ENCODE results near the gene FERD3L. TPM values are rescaled to one million over a fixed set of nuclear protein-coding genes. Genes with fewer than 3 reads are reported as not detected.
"Not testable (repeated sequence)": the region's sequence is repeated elsewhere in the genome, so short reads cannot be mapped to it uniquely, and the experiment has no call there.

FERD3L gene, protein sequence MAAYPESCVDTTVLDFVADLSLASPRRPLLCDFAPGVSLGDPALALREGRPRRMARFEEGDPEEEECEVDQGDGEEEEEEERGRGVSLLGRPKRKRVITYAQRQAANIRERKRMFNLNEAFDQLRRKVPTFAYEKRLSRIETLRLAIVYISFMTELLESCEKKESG
- polyA plus RNA-seq (ENCODE audit: insufficient read length in 4 of 4): not detected

DNA sequence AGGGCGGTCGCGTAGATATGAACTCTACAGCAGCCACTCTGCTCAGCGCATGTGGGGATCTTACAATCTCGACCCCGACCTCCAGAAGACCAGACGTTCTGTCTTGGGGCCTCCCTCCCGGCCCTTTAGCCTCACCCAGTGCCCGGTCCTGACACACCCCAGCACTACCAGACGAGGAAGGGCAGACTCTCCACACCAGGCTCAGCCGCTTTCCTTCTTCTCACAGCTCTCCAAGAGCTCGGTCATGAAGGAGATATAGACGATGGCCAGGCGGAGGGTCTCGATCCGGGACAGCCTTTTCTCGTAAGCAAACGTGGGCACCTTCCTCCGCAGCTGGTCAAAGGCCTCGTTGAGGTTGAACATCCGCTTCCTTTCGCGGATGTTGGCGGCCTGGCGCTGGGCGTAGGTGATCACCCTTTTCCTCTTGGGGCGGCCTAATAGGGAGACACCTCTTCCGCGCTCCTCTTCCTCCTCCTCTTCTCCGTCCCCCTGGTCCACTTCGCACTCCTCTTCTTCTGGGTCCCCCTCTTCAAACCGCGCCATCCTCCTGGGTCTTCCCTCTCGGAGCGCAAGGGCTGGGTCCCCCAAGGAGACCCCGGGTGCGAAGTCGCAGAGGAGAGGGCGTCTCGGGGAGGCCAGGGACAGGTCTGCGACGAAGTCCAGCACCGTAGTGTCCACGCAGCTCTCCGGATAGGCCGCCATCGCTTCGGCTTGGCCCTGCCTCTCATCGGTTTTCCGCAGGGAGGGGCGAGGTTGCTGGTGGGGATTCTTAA is at the start of gene FERD3L:
TSS of gene FERD3L (minus strand) at position 761 of the 773 bp plus-strand sequence. CDS start at position 702, 59 bp downstream.
- no peak for DNase-seq (ENCODE audit: low read depth in 4 of 4, low spot score in 3 of 4)

DNA sequence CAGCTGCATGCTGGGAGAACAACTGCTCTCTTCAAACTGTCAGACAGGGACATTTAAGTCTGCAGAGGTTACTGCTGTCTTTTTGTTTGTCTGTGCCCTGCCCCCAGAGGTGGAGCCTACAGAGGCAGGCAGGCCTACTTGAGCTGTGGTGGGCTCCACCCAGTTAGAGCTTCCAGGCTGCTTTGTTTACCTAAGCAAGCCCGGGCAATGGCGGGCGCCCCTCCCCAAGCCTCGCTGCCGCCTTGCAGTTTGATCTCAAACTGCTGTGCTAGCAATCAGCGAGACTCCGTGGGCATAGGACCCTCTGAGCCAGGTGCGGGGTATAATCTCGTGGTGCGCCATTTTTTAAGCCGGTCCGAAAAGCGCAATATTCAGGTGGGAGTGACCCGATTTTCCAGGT is 49.2 kb upstream of the FERD3L start:
- not testable (repeated sequence) for DNase-seq (ENCODE audit: low read depth in 4 of 4, low spot score in 3 of 4)

DNA sequence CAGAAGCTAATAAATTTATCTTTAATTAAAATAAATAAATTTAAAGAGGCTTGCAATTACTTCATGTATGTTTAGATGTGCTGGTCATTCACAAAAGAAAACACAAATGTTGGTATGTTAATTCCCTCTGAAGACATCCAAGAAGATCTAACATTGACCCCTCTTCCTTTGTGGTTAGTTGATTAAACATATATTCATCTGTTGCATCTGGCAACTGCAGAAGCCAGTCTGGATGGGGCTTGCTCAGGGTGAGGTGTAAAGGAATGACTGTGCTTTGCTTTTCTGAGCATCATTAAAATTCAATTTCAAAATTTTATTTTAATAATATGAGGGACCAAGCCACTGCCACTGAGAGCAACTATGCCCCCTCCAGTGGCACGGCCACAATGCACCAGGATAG is 36.4 kb upstream of the FERD3L start:
- no peak for DNase-seq (ENCODE audit: low read depth in 4 of 4, low spot score in 3 of 4)

DNA sequence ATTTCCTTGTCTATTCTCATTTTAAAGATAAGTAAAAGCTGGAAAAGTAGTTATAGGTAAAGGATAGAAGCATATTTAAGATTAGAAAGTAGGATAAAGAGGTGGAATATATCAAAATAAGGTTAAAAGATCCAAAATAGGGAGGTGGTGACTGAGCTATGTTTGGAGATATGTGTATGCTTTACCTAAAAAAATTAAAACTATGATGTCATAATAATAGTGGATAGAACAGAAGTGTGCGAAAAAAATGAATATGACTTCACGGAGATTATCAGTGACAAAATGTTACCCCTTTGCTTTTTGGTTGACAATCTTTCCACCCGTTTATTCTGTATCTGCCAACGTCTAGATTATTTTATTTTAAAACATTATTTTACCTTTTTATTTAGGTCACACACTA is 33.4 kb upstream of the FERD3L start:
- no peak for DNase-seq (ENCODE audit: low read depth in 4 of 4, low spot score in 3 of 4)

DNA sequence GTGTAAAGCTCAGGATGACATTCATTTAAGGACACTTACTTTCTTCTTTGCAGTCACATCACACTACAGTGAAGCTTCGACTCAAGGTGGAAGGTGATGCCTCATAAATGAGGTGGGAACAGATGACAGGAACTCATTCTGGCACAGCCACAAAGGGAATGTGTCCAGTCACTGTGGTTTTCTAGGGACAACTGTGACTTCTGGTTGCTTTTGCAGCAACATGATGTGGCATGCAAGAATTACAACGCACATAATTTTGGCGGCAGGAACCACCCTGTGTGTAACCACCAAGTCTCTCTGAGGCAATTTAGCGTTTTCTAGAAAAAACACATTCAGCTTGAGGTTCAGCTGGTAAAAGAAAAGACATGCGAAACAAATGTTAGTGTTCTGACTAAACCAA is 32.0 kb upstream of the FERD3L start:
- no peak for DNase-seq (ENCODE audit: low read depth in 4 of 4, low spot score in 3 of 4)

DNA sequence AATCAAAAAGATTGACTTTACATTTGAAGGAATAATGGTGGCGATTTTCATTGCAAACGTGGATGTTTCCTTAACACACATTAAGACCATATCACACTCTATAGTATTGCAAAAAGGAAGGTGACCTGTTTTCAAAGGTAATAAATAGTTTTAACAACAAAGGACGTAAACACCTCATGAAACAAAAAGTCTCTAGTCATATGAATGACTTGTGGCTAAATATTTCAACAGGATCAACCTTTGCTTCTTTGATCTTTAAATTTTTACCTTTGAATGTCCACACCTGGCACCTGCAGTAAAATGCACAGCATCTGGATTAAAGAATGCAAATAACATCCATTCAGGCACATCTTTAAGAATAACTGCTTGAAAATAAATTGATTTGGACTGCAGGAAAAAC is 30.0 kb upstream of the FERD3L start:
- no peak for DNase-seq (ENCODE audit: low read depth in 4 of 4, low spot score in 3 of 4)

DNA sequence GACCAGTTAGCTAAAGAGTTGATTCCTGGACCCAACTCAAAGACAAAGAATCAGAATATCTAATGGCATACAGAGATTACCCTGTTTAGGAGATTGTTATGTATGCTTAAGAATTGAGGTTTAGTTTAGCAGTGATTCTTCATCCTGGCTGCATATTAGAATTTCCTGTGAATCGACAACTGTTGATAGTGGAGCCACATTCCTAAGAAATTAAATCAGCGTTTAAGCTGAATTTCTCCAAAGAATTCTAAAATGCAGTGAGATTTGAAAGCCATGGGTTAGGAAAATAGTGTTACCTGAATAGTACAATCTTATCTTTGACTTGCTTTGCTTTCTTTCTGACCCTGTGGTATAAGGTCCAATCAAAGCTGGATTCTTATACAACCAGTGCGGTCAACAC is 16.4 kb upstream of the FERD3L start:
- no peak for DNase-seq (ENCODE audit: low read depth in 4 of 4, low spot score in 3 of 4)

DNA sequence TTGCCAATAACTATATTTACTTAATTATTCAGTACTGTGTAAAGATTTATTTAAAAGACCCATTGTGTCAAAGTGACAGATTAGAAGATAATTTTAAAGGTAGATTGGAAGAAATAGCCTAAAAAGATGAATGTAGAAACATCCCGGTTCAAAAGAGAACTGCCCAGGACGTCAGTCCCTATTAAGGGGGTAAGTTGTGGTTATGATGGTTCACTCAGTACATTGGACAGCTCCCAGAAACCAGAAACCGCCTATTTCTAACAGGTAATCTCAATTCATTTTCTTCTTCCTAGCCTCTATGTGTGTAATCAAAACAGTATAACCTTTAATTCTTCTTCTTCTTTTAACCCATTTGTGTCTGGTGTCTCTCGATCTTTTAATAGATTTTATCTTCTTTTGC is 1.5 kb upstream of the FERD3L start:
- peak; percentile 5 to 24 (median 15) for DNase-seq (ENCODE audit: low read depth in 4 of 4, low spot score in 3 of 4)

DNA sequence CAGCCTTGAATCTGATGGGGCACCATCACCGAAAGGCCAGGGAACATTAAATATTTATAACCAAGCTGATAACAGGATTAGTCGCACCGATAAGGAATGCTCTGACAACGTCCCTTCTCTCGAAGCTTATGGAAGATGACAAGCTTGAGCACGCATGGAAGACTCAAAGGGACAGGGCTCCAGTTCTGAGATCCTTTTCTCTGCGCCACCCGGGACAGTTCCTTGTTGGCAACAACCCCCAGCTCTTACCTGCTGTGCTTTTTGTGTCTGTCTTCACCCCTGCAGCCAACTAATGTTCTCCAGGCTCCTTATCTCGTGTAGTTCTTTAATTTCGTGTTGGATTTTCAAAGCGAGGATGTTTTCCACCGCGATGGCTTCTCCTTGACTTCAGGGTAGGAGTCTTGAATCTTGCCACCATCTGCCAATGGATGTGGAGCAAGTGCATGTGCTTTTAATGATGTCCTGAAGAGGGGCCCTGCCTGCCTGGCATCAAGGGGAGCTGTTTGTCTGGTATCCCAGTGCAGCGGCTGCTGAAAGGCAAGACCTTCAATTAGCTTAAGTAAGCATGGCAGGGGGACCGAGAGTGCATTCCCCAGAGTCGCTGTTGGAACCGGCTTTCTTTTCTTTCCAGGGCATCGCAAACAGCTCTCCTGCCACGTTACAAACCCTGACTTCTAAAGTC is 354 bp upstream of the FERD3L start:
- DNase-seq (ENCODE audit: low read depth in 4 of 4, low spot score in 3 of 4): no peak

DNA sequence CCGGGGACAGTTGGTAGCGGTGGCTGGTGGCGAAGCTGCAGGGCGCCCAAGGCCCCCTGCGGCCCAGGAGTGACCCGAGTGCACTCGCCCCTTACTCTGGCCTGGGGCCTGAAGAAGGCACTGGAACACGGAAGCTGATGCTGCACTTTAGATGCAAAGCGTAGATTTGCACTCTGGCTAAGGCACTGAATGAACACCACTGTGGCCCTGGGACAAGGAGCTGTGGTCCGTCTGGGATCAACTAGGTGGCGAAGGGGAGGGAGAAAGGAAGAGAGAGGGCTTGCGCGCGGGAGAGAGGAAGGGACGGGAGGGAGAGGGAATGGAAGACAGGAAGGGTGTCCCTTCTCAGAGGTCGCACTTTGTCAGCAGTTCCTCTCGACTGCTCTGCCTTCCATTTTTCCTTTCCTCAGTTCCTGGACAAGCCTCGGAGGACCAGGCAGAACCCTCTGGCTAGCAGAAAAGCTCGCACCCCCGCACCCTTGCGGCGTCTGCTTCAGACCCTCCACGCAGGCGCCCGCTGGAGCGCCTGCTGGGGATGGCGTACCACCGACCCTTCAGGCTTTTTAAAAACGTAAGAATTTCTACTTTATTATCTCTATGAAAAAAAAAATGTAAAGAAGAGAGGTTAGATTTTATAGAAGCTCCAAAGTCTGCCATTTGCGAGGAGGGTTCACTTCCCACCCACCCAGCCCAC is 1.2 kb downstream of the FERD3L start:
- DNase-seq (ENCODE audit: low read depth in 4 of 4, low spot score in 3 of 4): no peak

DNA sequence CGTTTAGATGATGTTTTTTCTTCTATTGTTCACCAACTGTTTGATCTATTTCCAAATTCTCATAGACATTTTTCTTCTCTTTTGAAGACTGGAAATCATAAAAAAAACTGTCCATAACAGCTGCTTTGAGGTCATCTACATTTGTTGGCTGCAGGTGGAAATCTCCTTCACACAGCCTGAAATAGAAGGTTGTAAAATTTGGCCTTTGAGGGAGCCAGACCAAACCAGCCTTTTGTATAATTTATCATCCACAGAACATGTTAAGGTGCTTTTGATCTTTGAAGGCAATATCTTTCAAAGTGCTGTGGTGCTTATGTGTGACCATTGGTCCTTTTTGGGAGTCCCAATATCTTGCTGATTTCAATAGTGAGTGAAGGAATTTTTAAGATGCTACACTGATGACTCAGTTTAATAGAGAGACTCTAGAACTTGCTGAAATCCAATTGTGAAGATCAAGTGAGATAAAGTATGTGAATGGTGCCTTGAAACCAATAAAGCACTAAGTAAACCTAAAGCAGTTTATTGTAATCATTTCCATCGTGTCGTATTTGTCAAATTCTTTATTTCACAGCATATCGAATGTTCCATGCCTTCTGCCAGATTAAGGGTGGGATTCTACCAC is 5.4 kb downstream of the FERD3L start:
- no peak for DNase-seq (ENCODE audit: low read depth in 4 of 4, low spot score in 3 of 4)

DNA sequence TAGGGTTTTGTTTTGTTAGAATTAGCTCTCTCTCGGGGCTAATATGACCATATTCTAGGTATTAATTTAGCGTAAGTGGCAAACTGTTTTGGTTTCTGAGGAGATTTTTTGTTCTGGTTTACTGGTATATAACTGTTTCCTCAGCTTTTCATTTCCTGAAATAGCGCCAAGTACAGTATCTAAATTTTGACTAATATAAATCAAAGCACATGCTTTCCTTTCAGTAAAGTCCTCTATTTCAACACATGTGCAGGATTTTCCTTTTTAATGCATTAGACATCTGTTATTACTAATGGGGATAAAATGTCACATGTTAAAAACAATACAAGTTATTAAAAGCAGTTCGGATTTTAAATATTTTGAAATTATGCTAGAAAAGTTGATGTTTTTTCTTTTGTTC is 11.3 kb downstream of the FERD3L start:
- DNase-seq (ENCODE audit: low read depth in 4 of 4, low spot score in 3 of 4): no peak

DNA sequence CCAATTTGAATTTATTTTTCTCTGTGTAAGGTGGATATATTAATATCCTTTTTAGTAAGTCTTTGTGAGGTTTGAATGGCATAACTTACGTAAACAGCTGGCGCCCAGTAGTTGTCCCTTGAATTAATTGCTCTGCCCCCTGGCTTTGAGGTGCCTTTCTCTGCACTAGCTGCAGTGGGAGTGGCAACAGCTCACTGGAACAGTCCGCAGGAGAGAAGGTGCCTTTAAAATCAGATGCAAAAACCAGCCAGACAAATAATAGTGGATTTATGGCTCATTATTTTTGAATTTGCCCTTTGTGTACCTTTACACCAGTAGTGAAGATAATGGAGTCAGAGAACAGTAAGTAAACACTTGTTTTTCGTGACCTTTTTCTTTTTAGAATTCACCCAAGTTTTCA is 11.8 kb downstream of the FERD3L start:
- DNase-seq (ENCODE audit: low read depth in 4 of 4, low spot score in 3 of 4): no peak

DNA sequence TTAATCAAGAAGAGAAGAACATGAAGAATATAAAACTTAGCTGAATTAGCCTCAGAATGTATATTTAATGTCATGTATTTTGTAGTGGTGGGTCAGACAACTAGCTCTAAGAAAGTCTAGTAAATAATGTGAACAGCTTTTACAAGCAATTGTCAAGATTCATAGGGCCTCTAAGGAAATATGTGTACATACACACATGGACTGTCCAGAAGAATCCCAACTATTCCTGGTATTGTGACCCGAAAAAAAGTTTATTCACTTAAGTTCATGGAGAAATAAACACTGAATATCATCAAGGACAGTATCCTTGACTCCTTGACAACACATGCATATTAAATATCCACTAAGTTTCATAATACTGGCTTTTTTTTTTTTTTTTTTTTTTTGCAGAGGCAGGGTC is 16.4 kb downstream of the FERD3L start:
- no peak for DNase-seq (ENCODE audit: low read depth in 4 of 4, low spot score in 3 of 4)

DNA sequence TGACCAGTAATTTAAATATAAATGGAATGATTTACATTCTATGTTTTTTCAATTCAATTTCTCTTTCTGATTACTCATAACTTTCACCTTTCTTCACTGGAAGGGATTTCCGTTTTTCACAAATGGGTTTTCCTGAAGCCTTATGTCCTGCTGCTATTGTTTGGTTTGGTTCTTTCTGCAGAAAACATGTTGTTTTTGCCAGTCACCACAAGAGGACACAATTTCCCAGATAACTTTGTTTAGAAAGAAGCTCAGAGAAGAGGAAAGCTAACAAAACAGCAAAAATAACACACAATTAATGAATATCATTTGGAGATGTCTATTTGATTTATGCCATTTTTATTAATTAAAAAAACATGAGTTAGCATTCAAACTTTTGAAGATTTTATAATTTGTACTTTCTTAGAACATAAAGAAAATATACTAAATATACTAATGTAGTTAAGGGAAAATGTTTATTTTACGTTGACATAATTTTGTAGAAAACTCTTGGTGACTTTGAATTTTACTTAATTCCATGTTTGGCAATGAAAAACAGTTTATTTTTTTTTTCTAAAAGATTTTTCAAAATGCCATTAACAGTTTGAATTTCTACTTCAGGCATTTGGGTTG is 23.1 kb downstream of the FERD3L start:
- DNase-seq (ENCODE audit: low read depth in 4 of 4, low spot score in 3 of 4): no peak

DNA sequence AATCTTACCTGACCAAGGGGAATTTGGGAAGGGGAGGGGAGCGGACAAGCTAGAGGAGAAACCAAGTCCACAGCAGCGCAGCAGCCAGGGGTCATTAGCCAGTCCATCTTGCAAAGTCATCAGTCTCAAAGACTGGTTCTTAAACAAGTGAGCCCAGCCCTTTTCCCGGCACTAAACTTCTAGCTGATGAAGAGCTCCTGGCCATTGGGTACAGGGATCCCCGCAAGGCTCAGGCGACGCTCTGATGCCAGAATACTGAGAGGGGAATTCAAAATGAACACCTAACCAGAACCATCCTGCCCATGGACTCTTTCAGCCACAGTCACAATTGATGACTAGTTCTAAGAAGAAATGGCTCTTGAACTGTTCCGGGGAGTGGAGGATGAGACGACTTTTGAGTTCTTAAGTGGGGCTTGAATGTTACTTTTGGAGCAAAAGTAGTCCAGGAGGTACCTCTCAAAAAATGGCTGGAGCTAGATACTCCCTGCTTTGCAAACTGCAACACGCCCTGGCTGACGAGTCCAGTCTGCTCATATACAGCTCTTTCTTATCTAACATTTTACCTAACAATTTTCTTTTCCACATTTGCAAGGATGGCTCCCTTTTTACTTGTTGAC is 25.2 kb downstream of the FERD3L start:
- DNase-seq (ENCODE audit: low read depth in 4 of 4, low spot score in 3 of 4): no peak

DNA sequence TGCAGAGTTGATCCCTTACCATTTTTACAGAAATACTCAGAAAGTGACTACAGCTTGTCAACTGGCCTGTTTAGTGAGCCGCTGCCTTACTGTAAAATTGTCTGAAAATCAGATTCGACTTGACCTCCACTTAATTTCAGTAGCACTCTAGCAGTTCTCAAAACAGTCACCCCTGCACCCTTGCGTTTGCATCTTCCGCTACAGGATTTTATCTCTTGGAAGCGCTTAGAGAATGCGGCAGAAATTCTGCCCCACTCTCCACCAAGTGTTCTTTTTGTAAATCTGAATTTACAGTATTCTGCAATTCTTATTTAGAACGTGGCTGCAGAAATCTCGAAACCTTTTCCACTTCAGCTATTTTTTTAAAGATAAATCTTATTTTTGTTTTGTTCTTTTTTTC is 25.8 kb downstream of the FERD3L start:
- no peak for DNase-seq (ENCODE audit: low read depth in 4 of 4, low spot score in 3 of 4)

DNA sequence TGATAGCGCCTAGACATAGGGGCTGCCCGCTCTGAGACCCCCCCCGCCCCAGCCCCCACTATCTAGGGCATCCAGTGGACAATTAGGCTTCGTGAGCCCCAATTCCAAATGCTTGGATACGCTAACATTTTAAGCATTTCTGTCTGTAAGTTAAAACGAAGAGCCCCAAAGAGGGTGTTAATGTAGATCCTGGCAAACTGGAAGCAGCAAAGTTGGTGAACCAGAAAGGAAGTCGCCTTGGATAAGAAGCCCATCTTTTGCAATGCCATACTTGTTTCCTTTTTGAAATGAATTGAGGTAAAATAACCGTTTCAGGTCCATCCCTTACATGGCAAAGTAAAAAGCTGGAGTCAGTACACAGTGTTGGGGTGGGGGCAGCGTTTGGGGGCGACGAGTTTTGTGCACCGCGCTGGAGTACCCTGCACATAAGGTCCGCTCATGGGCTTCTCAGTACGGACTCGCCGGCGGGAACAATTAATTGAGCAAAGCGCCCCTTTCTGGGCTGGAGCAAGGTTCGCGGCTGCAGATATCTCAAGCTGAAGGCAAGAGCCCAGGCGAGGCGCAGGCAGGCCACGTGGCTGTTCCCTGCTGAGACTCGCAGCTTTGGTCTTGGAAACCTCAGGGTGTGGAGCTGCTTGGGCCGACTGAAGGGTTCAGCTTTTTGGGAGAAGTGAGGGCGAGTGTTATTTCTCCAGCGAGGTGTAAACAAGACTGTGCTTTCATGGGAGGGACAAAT is 26.4 kb downstream of the FERD3L start:
- DNase-seq (ENCODE audit: low read depth in 4 of 4, low spot score in 3 of 4): no peak

DNA sequence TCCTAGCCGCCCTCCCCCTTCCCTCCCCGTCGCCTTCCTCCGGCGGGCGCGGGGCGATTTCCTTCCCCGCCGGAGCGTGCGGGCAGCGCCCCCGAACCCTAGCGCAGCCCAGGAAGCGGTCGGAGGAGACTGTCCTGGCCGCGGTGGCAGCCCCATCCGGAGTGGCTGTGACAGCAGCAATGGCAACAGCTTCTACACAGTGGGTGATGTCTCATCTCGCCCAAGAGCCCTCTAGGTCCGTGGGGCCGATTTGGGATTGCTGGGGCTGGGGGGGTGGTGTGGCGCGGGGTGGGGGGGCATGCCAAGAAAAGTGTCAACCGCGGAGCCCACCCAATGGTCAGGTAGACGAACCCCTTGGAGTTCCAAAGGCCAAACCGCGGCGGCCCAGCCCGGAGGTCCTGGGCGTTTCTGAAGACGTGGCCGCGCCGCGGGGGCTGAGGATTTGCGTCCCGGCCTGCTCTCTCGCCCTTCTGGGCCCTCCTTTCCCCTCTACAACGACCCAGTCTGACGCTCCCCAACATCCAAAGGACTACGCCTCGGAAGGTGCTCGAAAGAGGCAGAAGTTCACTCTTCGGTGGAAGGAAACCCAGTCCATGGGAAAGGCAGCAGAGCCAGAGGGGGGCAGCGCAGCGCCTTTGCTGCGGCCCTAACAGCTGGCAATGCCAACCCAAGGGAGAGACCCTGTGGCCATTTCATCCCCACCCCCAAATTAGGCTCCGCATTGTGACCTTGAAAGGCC is 27.2 kb downstream of the FERD3L start:
- DNase-seq (ENCODE audit: low read depth in 4 of 4, low spot score in 3 of 4): no peak
